Psoas muscle (tissue), 8 donors: ENCODE data around the gene ROS1. TPM values are rescaled to one million over a fixed set of nuclear protein-coding genes. Genes with fewer than 3 reads are reported as not detected.
"Not testable (repeated sequence)": the region's sequence is repeated elsewhere in the genome, so short reads cannot be mapped to it uniquely, and the experiment has no call there.

Experiments used
- ATAC-seq, 4 donors: fragments of 200-7000 bp; cut with Tn5 transposase; one replicate each; pipeline ENCODE4 v1.9.1; 2020; ENCODE audit warnings: moderate library complexity in 3 of 4, mild to moderate bottlenecking in 2 of 4
- DNase-seq, 2 donors: peaks; one replicate each; pipeline ENCODE4 v3.0.0-alpha.2; 2020
- H3K27ac ChIP-seq: fragments of 200-600 bp; one replicate; pipeline ENCODE4 v1.8.0; 2022
- H3K27me3 ChIP-seq, 3 donors: fragments of 200-600 bp in 1 of 3; one replicate each; pipeline versions ENCODE4 v1.6.1 to v1.8.0; 2013 to 2022; ENCODE audit warnings: low read length in 2 of 3, mild to moderate bottlenecking in 2 of 3, moderate library complexity in 1 of 3; ENCODE audit not compliant: insufficient read depth in 3 of 3
- H3K36me3 ChIP-seq, 2 donors: fragments of 200-600 bp in 1 of 2; one replicate each; pipeline versions ENCODE4 v1.6.1 to v1.8.0; 2013 to 2022; ENCODE audit warnings: low read depth in 1 of 2, mild to moderate bottlenecking in 1 of 2, moderate library complexity in 1 of 2; ENCODE audit not compliant: insufficient read depth in 1 of 2
- H3K4me1 ChIP-seq: fragments of 200-600 bp; one replicate; pipeline ENCODE4 v1.8.0; 2022
- H3K4me3 ChIP-seq: fragments of 200-600 bp; one replicate; pipeline ENCODE4 v1.8.0; 2022; ENCODE audit warnings: mild to moderate bottlenecking
- H3K9me3 ChIP-seq: fragments of 200-600 bp; one replicate; pipeline ENCODE4 v1.8.0; 2022
- CTCF ChIP-seq: fragments of 200-600 bp; IDR thresholded peaks from one replicate; pipeline ENCODE4 v1.8.0; 2022; ENCODE audit warnings: antibody characterized with exemption
- WGBS, 3 donors: extraction: QIAGEN DNeasy Blood & Tissue Kit; methylation state at CpG; one replicate each; pipeline versions ENCODE4 v1.1.6 to v1.1.7; 2013; 5-methylcytosine and 5-hydroxymethylcytosine counted together
- intact Hi-C, 2 donors: fragments of 100-400 bp; cut with DNase I; formaldehyde crosslinking; loops; one replicate each; pipeline versions ENCODE4 v1.11.0 to v1.14.2; 2022
- long read RNA-seq, 2 donors: library from polyadenylated mRNA; unstranded; transcript quantifications; one replicate each; pipeline ENCODE4 v2.0.0, GENCODE V29; 2021
- polyA plus RNA-seq, 3 donors: library from polyadenylated mRNA; stranded (reverse); fragments of 200-250 nt; gene quantifications; one replicate each; pipeline ENCODE4 v1.2.3, GENCODE V29; 2013
- total RNA-seq, 4 donors: library from RNA; stranded (reverse); fragmentation: NEBNext Ultra II Directional in 2 of 4; extraction: Animal tissue kit (Norgen Biotek cat#: 25700) in 2 of 4; gene quantifications; one replicate each; pipeline versions ENCODE4 v1.2.1 to v1.2.4, GENCODE V29; 2021 to 2023
- donor health status: healthy with polysubstance abuse.
- donor health status: DM: no; HTN: no; CAD: no; lungs with moderate emphysema.
- donor health status: Bipolar disorder and iron deficiency.
- donor health status: healthy.
- donor health status: DM: yes; HTN: yes; CAD: no.
- donor health status: DM: no; HTN: no; CAD: no.
- donor health status: DM: no; HTN: no; CAD: no.
- donor health status: DM: yes; HTN: yes; CAD: no.

The ROS1 gene
- total RNA-seq = under 1 TPM in 1 of 4 donors, not detected in 3; 0.06 TPM
- polyA plus RNA-seq = under 1 TPM in 1 of 3 donors, not detected in 2; 0.04 TPM
- long read RNA-seq, donor 1 = 0 reads
- long read RNA-seq, donor 2 = 0 reads

- intact Hi-C loops = no loop called here
- 55 to 67% (median 61%) methylated on average over 6 of the region's 6 CpGs for WGBS, 3 donors
- TF ChIP-seq CTCF = no peak
Observed at GRCh38 chr6:117425431-117426153, at the start of gene ROS1. ROS1 (minus strand) TSS chr6:117425942; CDS start chr6:117425656, 286 bp downstream.

GRCh38 chr6:117473401-117473800, 47.7 kb upstream of the ROS1 start:
- intact Hi-C loops = no loop called here
- WGBS, 3 donors = 69 to 79% (median 74%) methylated on average over 1 of the region's 1 CpG
- no peaks in the 10 kb centered on the region for H3K27me3 ChIP-seq

More at GRCh38 chr6:117425431-117426153, at the start of gene ROS1:
- Histone ChIP-seq H3K4me1 (no peaks in the 10 kb centered on the region), H3K27ac (no peak within 1 kb of the TSS), H3K9me3 (no peaks in the 10 kb centered on the region), H3K36me3 (no peaks in the 10 kb centered on the region), H3K27me3 (no peaks in the 10 kb centered on the region), H3K4me3 (no peak within 1 kb of the TSS)
- DNase-seq (no peak), ATAC-seq (no peak)

GRCh38 chr6:117472667-117473066, 46.9 kb upstream of the ROS1 start:
- Histone ChIP-seq H3K4me3 (no peak overlapping the region), H3K9me3 (no peaks in the 10 kb centered on the region), H3K36me3 (no peaks in the 10 kb centered on the region), H3K4me1 (no peaks in the 10 kb centered on the region), H3K27ac (no peak overlapping the region), H3K27me3 (no peaks in the 10 kb centered on the region)
- 79 to 94% (median 84%) methylated on average over 3 of the region's 3 CpGs for WGBS, 3 donors
- no peak for DNase-seq
- no peak for ATAC-seq
- intact Hi-C loops = no loop called here
- no peak for TF ChIP-seq CTCF

More at GRCh38 chr6:117473401-117473800, 47.7 kb upstream of the ROS1 start:
- Histone ChIP-seq H3K36me3 (no peaks in the 10 kb centered on the region), H3K4me1 (no peaks in the 10 kb centered on the region), H3K9me3 (no peaks in the 10 kb centered on the region), H3K27ac (no peak overlapping the region), H3K4me3 (no peak overlapping the region)
- no peak for TF ChIP-seq CTCF
- ATAC-seq (no peak), DNase-seq (no peak)

- H3K27ac ChIP-seq = no peak overlapping the region
- H3K36me3 ChIP-seq = no peaks in the 10 kb centered on the region
- DNase-seq (no peak), ATAC-seq (no peak)
- H3K4me3 ChIP-seq = no peak overlapping the region
- intact Hi-C loops = no loop called here
- no peaks in the 10 kb centered on the region for H3K27me3 ChIP-seq
- no peaks in the 10 kb centered on the region for H3K9me3 ChIP-seq
- no peaks in the 10 kb centered on the region for H3K4me1 ChIP-seq
- WGBS, 3 donors = 81 to 87% (median 85%) methylated on average over 3 of the region's 3 CpGs
- no peak for TF ChIP-seq CTCF
Observed at GRCh38 chr6:117469791-117470190, 44.0 kb upstream of the ROS1 start.

GRCh38 chr6:117469356-117469755, 43.6 kb upstream of the ROS1 start:
- Histone ChIP-seq H3K27ac (no peak overlapping the region), H3K4me1 (no peaks in the 10 kb centered on the region), H3K9me3 (no peaks in the 10 kb centered on the region), H3K27me3 (no peaks in the 10 kb centered on the region), H3K36me3 (no peaks in the 10 kb centered on the region), H3K4me3 (no peak overlapping the region)
- intact Hi-C loops = no loop called here
- ATAC-seq = no peak
- DNase-seq = no peak
- WGBS, 3 donors = 71 to 82% (median 74%) methylated on average over 4 of the region's 4 CpGs
- TF ChIP-seq CTCF = no peak

- DNase-seq, intact Hi-C loops, H3K9me3 ChIP-seq, H3K4me3 ChIP-seq, H3K27ac ChIP-seq, H3K36me3 ChIP-seq, H3K27me3 ChIP-seq, ATAC-seq, H3K4me1 ChIP-seq: not testable (repeated sequence)
- 84 to 90% (median 88%) methylated on average over 4 of the region's 4 CpGs for WGBS, 3 donors
Observed at GRCh38 chr6:117468527-117468926, 42.8 kb upstream of the ROS1 start.
